ENCODE data around the gene FAM20C.

Gene FAM20C

DNA sequence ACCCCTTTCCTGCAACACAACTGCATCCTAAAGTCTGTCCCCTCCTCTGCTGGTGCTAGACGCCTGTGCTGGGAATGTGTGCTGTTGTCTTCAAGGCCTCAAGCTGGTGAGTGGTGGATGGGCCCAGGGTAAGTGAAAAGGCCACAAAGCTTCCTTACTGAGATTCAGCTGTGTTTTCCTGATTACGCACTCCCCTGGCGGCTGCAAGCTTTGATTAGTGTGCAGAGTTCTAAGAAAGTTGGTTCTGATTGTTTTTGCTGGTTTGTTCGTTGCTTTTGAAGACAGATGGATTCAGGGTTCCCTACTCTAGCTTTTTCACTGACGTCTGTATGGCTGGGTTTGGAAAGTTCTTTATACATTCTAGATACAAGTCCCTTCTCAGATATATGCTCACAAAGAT is 85.7 kb downstream of the FAM20C start:
- no peak for DNase-seq

DNA sequence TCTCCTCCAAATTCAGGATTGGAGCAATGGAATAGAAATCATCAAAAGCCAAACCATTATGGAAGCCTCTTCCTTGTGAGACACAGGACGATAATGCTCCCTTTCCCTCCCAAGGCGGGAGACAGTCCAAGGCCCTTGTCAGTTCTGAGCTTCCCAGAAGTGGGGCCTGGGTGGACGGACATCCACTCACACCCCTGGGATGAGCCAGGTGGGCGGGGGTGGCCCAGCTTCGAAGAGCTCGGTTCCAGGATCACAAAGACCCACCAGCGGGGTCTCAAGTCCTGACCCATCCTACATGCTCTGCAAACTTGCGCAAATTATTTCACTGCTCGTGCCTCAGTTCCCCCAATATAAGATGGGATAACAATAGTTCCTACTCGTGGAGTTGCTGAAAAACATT is 87.5 kb downstream of the FAM20C start:
- no peak for DNase-seq

DNA sequence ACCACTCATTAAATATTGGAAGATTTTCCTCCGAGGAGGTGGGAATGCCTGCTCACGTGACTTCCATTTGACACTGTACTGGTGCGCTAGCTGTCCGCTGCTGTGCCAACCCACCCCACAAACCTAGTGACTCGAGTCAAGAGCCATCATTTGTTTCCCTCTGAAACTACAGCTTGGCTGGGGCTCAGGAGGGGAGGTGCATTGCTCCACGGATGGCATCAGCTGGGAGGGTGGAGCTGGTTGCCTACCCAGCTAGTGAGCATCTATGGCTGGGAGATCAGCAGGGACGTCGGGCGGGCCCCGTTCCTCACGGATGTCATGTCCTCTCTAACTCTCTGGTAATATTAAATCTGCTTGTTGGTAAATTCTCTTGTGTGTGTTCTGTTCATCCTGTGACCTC is 88.1 kb downstream of the FAM20C start:
- DNase-seq = no peak

DNA sequence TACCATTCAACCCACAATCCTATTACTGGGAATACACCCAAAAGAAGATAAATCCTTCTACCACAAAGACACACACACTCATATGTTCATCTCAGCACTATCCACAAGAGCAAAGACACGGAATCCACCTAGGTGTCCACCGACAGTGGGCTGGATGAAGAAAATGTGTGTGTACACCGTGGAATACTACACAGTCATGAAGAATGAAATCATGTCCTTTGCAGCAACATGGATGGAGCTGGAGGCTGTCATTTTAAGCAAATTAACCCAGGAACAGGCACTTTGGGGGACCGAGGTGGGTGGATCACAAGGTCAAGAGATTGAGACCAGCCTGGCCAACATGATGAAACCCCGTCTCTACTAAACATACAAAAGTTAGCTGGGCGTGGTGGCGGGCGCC is 89.3 kb downstream of the FAM20C start:
- DNase-seq = no peak

DNA sequence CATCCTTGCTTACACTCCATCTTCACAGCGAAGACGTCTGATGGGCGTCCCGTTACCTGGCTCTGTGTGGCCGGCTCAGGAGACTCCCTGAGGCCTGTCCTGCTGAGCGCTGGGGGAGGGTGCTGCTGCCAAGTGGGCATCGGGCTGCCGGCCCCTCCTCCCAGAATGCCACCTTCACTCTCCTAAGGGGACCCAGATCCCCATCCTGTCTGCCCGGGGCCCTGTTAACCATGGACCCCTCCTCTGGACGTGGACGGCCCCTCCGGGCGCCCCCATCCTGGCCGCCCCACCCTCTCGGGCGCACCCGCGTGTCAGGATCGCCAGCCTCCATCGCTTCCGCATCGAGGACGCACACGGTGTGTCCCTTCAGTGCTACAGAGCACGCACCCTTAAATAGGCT is 90.2 kb downstream of the FAM20C start:
- DNase-seq = no peak

DNA sequence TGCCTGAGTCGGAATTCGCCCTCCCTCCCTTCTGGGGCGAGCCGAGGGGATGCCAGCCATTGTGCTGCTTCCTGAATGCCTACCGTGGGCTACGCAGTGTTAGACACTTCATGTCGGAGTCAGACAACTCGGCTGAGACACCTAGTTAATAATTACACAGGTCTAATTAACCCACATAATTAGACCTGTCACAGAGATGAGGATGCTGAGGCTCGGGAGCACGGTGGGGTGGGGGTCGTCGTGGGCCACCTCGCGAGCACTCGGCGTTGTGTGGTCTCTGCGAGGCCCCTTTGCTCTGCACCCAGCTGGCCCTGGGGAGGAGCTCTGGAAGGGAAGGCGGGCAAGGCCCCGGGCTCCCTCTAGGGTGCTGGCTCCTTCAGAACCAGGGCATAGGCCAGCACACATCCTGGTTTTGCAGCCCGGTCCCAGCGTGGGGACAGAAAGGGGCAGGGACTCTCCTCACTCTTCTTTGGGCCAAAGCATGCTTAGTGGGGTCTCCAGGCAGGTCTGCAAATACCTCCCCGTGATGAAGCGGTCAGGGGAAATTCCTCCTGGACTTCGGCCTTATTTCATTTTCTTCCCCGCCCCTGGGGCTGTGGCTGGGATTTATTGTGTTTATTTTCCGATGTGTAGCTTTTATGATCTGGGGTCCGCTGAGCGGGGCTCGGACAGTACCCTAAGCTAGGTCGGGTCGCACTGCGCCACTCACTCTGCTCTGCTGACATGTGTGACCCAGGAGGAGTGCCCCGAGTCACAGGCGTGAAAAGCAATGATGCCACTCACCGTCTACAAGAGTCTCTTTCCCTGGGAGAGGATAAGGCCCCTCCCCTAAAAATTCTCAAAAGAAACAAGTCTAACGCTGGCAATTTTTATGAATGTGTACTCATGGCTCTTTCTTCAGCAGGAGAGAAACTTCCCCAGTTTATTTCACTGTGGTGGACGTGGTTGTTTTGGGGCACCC is 92.7 kb downstream of the FAM20C start:
- no peak for DNase-seq

DNA sequence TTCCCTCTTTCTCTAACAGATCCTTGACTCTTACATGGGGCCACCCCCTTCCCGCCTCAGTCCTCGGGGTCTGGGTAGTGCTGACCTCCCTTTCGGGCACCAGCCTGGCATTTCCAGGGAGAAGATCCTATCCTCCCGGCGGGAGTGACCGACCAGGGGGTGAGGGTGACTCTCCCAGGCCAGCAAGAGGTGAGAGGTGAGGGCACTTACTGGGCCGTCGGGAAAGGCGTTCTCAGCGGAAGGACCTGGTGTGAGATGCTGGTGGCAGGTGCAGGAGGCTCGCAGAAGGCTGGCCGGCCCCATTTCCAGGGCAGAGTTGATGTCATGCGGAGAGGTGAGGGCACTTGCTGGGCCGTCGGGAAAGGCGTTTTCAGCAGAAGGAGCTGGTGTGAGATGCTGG is 93.4 kb downstream of the FAM20C start:
- no peak for DNase-seq

DNA sequence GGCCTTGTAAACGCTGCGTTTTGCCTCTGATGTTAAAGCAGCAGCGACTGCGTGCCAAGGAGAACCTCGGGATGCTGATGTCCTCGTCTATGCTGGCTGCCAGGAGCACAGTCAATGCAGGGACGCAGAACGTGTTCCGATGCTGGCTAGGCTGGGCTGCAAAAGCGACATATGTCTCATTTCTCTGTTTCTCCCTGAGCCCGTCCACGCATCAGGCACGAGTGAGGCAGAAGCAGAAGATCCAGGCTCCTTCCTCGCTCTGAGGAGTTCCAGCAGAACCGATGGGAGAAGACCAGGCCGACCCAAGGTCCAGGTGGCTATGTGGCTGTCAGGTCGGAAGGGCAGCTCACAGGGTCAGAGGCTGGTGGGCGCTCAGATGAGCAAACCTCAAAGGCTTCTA is 93.9 kb downstream of the FAM20C start:
- DNase-seq = no peak

DNA sequence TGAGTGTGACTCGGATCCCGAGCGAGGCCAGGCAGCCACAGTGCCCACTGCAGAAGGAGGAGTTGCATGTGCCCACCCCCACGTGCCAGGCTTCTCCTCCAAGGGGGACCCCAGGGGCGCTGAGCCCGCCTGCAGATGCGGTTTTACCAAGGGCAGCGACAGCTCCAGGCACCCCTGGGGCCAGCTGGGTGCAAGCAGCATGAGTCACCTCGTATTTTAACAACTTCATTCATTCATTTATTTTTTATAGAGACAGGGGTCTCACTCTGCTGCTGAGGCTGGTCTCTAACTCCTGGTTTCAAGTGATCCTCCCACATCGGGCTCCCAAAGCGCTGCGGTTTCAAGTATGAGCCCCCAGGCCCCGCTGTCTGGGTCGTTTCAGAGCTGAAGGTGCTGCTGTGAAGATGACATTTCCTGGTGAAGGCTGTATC is 96.3 kb downstream of the FAM20C start:
- DNase-seq = no peak

DNA sequence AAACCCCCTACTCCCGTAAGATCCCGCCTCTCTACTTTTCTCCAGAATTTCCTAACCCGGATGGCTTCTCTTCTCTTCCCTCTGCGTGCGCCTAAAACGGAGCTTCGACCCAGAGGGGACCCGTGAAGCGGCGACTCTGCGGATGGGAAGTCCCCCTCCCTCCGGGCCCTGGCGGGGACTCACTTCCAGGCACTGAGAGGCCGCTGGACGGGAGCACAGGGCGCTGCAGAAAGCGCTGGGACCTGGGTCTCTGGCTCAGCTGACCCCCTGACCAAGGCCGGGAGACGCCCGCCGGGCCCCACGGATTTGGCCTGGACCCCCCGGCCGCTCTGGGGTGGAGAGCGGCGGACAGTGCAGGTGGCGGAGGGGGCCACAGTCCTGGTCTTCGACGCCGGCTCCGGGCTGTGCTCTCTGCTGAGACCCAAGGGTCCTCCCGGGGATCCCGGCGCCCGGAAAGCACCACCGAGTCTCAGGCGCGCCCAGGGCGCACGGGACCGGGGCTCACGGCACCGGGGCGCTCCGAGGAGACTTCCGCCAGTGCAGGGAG is 96.9 kb downstream of the FAM20C start:
- DNase-seq = no peak

DNA sequence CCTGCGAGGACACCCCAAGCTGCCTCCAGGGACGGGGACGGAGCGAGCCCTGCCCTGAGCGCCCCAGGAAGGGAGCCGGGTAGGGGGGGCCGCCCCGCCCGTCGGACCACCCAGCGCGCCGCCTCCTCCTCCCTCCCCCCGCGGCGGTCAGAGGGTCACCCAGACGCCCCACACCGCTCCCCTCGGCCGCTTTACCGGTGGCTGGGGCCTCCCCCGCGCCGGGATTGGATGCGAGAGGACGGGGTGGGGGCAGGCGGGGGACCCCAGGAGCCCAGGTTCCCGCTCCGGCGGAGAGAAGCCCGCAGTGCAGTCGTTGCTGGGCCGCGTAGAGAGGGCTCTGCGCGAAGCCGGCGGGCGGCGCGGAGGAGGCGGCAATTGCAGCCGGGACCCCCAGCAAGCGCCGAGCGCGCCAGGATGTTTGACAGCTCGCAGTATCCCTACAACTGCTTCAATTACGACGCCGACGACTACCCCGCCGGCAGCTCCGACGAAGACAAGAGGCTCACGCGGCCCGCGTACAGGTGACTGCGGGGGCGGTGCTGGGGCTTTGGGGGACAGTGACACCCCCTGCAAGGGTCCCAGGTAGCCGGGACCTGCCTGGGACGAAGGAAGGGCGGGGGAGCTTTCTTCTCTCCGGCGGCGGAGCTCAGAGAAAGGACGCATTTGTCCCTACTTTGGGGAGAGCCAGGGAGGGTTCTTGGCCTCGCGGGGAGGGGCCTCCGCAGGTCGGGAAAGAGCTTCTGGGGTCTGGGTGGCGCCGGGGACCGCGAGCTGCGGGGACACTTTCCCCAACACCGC is 97.6 kb downstream of the FAM20C start, which contains the start of gene FOXL3:
Gene FOXL3 (plus strand): TSS at position 415 of the 798 bp plus-strand sequence. CDS start 0 bp downstream, at position 415.
- no peak for DNase-seq

DNA sequence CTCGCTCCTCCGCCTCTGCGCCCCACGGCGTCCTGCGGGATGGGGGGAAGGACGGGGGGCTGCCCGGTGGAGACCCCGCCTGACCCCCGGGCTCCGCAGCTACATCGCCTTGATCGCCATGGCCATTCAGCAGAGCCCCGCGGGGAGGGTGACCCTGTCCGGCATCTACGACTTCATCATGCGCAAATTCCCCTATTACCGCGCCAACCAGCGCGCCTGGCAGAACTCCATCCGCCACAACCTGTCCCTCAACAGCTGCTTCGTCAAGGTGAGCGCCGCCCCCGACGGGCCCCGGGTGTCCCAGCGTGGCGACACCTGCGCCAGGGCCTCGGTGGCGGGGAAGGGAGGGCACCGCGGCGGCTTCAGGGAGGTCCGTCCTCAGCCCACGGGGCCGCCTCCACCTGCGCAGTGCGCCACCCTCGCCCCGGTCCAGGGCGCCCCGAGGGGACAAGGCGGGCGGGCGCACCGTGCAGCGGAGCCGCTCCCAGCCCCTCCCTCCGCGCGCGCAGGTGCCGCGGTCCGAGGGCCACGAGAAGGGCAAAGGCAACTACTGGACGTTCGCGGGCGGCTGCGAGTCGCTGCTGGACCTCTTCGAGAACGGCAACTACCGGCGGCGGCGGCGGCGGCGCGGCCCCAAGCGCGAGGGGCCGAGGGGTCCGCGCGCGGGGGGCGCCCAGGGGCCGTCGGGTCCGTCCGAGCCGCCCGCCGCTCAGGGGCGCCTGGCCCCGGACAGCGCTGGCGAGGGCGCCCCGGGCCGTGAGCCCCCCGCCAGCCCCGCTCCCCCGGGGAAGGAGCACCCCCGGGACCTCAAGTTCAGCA is 98.4 kb downstream of the FAM20C start:
- DNase-seq = no peak

DNA sequence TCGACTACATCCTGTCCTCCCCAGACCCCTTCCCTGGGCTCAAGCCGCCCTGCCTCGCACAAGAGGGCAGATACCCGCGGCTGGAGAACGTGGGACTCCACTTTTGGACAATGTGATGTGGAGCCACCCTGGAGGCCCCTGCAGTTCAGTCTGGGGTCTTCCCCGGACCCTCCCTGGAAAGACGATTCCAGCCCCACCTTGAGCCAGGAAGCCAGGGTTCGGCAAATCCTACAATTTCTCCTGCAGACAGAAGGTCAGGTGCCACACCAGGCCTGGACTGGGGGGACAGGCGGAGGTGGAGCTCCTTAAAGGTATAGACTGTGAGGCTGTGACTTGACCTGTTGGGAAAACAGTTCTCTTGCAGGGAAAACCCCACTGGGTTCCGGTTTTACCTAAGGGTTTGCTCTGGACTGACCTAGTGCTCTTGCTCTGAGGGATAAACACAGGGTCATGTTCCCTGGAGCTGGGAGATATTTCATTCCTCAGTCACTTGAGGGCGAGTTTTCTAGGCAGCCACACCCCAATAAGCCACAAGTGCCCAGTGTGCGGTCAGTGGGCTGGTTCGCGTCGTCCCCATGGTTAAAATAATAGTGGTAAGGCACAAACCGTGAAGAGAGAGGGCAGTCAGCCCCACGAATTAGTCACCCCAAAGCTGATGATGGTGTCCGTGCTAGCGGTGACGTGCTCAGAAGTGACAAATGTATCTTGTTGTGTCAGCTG is 99.2 kb downstream of the FAM20C start:
- DNase-seq = no peak

DNA sequence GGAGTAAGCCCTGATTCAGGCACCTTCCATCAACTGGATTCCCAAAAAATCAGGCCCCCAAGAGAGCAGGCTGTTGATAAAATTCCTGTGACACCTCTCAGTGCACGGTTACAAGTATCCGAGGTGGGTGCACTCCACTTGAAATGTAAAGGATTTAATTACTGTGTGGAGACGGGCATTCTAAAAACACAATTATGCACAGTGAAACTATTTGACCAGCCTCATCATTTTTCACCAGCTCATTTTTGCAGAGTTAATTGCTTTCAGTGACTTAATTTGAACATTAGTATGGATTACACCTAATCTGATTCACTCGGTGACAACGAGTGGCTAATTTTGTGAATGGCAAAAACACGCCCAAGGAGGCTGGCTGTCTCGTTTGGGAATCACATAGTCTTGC is 99.9 kb downstream of the FAM20C start:
- no peak for DNase-seq

DNA sequence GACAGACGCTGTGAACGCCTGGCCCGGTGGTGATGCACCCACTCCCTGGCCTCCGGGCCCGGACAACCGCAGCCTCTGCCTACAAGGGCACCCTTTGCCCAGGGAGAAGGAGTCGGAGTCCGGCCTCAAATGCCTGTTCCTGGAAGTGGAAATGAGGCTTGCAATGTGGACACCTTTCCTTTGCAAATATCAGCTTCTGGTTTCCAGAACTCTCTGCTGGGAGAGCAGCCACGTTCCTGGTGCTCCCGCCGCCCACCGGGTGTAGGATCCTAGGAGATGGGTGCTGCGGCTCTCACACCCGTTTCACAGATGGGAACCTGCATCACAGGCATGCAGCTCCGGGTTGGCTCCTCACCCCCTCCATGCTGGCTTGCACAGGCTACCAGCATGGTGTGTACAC is 100.5 kb downstream of the FAM20C start:
- DNase-seq = no peak

DNA sequence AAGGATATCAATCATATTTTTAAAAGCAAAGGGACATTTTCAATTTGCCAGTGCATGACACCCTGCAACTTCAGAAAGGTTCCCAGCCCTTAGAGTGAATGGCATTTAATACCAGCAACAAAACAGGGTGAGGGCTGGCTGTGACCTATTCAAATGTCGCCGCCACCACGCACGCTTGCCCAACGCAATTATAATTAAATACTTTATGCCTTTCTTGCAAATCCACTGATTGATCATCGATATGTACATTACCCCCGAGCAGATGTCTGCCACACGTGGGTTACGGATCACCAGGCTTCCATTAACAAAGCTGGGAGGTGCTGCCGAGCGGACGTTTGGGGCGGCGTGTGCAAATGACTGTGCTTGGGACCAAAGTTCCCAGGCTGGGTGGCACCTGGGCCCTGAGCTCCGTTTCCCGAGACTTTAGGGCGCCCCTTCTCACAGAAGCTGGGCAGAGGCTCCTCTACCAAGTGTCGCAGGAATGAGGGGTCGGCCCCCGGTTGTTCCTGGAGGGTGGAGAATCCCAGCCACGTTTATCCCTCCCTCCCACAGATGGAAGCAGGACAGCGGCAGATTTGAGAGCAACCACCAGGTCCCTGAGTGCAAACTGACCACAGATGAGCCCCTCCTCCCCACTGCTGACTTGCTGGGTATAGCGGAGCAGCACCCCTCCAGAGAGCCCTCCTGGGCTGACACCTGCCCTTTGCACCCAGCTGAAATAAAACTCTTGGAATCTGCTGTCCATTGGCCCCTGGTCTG is 101.5 kb downstream of the FAM20C start:
- no peak for DNase-seq

DNA sequence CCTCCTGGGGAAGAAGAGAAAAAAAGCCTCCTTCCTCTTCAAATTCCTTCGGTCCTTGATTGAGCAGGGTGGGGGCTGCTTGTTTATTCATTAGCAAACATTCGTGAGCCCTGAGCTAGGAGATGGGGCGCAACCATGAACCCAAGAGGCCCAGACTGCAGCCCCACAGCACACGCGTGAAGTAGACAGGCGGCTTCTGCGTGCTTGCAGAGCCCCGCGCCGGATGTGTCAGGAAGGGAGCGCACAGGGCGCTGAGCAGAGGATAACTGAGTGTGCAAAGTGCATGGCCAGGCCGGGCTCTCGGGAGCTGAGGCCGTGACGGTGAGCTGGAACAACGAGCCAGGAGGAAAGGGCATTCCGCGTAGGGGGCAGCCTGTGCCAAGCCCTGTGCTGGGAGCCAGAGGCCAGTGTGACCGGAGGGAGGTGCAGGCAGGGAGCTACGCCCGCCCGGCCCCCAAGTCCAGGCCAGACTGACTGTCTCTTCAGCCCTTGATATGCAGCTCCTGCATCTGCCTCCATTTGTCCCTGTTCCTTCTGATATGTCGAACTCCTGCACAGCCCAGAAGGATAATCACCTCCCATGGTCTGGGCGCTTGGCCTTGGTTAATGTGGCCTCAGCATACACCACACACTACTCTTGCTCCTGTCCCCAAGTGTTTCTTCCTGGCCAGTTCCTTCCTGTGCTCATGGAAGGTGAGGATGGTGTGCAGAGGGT is 102.2 kb downstream of the FAM20C start:
- no peak for DNase-seq

DNA sequence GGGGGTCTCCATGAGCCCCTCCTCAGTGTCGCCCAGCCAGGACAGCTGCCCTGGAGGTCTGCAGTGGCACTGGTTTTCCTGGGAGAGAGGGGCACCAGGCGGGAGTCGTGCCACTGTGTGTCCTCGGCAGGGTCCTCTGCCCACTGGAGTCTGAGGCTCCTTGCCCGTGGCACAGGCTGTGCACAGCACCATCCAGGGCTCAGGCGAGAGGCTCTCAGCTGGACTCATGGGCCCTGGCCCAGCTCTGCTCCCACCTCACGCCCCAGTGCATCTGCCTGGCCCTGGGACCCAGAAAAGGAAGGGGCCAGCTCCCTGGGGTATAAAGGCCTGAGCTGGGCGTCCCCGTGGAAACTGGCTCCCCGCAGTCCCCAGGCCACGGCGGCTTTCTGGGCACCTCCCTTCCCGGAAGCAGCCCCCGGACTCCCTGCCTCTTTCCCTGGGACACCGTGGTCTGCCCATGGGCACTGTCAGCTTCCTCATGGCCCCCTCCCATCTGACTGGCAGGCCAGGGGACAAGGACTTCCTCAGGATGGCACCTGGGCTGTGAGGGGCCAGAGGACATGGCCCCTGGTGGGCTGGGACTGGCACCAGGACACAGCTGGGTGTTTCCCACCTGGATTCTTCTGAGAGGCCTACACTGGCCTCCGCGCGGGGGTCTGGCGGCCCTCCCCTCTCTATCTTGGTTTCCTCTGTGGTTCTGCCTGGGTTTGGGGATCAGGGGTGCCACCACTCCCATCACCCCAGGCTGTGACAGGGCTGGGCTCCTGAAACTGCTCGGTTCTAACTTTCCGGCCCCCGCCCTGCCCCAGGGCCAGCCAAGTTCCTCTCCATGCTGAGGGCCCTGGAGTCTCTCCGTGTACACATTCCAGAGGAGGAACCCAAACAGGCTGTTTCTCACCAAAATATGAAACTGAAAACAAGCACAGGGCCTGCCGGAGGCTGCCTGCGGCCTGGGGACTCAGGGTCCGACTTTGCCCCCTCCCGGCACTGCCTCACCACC is 103.1 kb downstream of the FAM20C start:
- DNase-seq = no peak

DNA sequence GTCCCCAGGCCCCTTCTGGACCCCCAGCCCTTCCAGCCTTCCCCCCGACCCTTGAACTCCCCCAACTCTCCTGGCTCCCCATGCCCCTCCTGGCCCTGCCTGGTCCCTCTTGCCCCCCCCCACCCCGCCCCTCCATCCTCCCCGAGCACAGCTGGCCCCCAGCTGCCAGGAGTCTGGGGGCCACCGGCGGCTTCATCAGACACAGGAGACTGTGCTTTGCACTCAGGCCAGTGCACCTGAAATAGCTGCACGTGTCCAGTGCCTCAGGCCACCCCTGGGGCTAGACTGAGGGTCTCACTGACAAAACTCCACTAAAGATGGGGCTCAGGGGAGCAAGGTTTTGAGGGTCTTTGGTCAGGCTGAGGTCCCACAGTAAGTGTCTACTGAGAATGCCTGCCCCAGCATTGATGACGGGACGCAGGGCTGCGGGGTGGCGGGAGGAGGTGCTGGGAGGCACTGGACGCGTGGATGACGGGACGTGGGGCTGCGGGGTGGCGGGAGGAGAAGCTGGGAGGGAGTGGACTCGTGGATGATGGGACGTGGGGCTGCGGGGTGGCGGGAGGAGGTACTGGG is 104.1 kb downstream of the FAM20C start:
- DNase-seq = no peak

All from DMS79 treated with DMSO at 0.1 percent for 48 hours (cell line).